Colonic mucosa (tissue), 4 donors: ENCODE results near the gene TGFBR1. TPM values are rescaled to one million over a fixed set of nuclear protein-coding genes. Genes with fewer than 3 reads are reported as not detected.

Source experiments
- DNase-seq: peaks from one replicate; pipeline ENCODE4 v3.0.0-alpha.2; 2020
- H3K27ac ChIP-seq: fragments of 200-600 bp; one replicate; pipeline ENCODE4 v1.8.0; 2021
- H3K27me3 ChIP-seq: fragments of 200-600 bp; one replicate; pipeline ENCODE4 v1.8.0; 2021
- H3K36me3 ChIP-seq: fragments of 200-600 bp; one replicate; pipeline ENCODE4 v1.8.0; 2021
- H3K4me1 ChIP-seq: fragments of 200-600 bp; one replicate; pipeline ENCODE4 v1.8.0; 2021; ENCODE audit warnings: mild to moderate bottlenecking
- H3K4me3 ChIP-seq: fragments of 200-600 bp; one replicate; pipeline ENCODE4 v1.8.0; 2021
- H3K9ac ChIP-seq, 2 donors: one replicate each; pipeline ENCODE4 v1.7.0; 2013; ENCODE audit warnings: control low read depth in 2 of 2, low read depth in 2 of 2, low read length in 2 of 2
- H3K9me3 ChIP-seq: fragments of 200-600 bp; one replicate; pipeline ENCODE4 v1.8.0; 2021
- CTCF ChIP-seq: fragments of 200-600 bp; IDR thresholded peaks from one replicate; pipeline ENCODE4 v1.8.0; 2022; ENCODE audit warnings: antibody characterized with exemption, mild to moderate bottlenecking
- intact Hi-C: fragments of 100-400 bp; cut with DNase I; formaldehyde crosslinking; loops from one replicate; pipeline ENCODE4 v1.14.1; 2022
- total RNA-seq, 2 donors: library from RNA; stranded (reverse); fragmentation: NEBNext Ultra II Directional in 1 of 2; extraction: Animal tissue kit (Norgen Biotek cat#: 25700) in 1 of 2; gene quantifications; one replicate each; pipeline ENCODE4 v1.2.1, GENCODE V29; 2021
- donor health status: healthy.
- donor health status: DM: no; HTN: no; CAD: no.
- donor health status: DM: no; HTN: no; CAD: no.

The TGFBR1 gene
- total RNA-seq, 2 donors from 2014 or later = 19.0 to 48.7 TPM

- Histone ChIP-seq H3K36me3 (no peaks in the 10 kb centered on the region), H3K27ac (no peak overlapping the region), H3K9me3 (no peaks in the 10 kb centered on the region), H3K4me1 (peaks cover 4% of the 10 kb centered on the region), H3K27me3 (no peaks in the 10 kb centered on the region), H3K9ac (peak overlapping the region; percentile 32 to 45), H3K4me3 (peak overlapping the region; percentile 33)
- intact Hi-C loops = loop anchor here (10.0 kb wide), 1 partner anchor 1410 kb away; no protein-coding TSS in a partner anchor
- TF ChIP-seq CTCF = peak; percentile 95
- peak; percentile 86 for DNase-seq
Observed at GRCh38 chr9:99184475-99185347, 79.8 kb downstream of the TGFBR1 start.

- TF ChIP-seq CTCF = no peak
- Histone ChIP-seq H3K9ac (peak overlapping the region; percentile 32 to 45), H3K36me3 (no peaks in the 10 kb centered on the region), H3K4me3 (no peak overlapping the region), H3K27ac (no peak overlapping the region), H3K4me1 (peaks cover 4% of the 10 kb centered on the region), H3K27me3 (no peaks in the 10 kb centered on the region), H3K9me3 (no peaks in the 10 kb centered on the region)
- DNase-seq = no peak
- intact Hi-C loops = loop anchor here (10.0 kb wide), 1 partner anchor 1410 kb away; no protein-coding TSS in a partner anchor
Observed at GRCh38 chr9:99185348-99185632, 80.4 kb downstream of the TGFBR1 start.

- H3K36me3 ChIP-seq = no peaks in the 10 kb centered on the region
- H3K27ac ChIP-seq = no peak overlapping the region
- H3K4me1 ChIP-seq = peaks cover 4% of the 10 kb centered on the region
- H3K4me3 ChIP-seq = no peak overlapping the region
- intact Hi-C loops = loop anchor here (10.0 kb wide), 1 partner anchor 1409 kb away; no protein-coding TSS in a partner anchor
- no peak for DNase-seq
- no peaks in the 10 kb centered on the region for H3K9me3 ChIP-seq
- H3K9ac ChIP-seq = no peak overlapping the region
- no peak for TF ChIP-seq CTCF
- no peaks in the 10 kb centered on the region for H3K27me3 ChIP-seq
Observed at GRCh38 chr9:99185934-99186333, 81.0 kb downstream of the TGFBR1 start.

- intact Hi-C loops = loop anchor here (10.0 kb wide), 1 partner anchor 1407 kb away; no protein-coding TSS in a partner anchor
- H3K4me3 ChIP-seq = no peak overlapping the region
- no peak overlapping the region for H3K9ac ChIP-seq
- H3K27ac ChIP-seq = no peak overlapping the region
- no peaks in the 10 kb centered on the region for H3K27me3 ChIP-seq
- TF ChIP-seq CTCF = no peak
- H3K36me3 ChIP-seq = no peaks in the 10 kb centered on the region
- peaks cover 4% of the 10 kb centered on the region for H3K4me1 ChIP-seq
- no peak for DNase-seq
- no peaks in the 10 kb centered on the region for H3K9me3 ChIP-seq
Observed at GRCh38 chr9:99187311-99187710, 82.4 kb downstream of the TGFBR1 start.

- Histone ChIP-seq H3K4me3 (no peak overlapping the region), H3K27ac (no peak overlapping the region), H3K9ac (no peak overlapping the region), H3K27me3 (no peaks in the 10 kb centered on the region), H3K36me3 (no peaks in the 10 kb centered on the region), H3K4me1 (peaks cover 4% of the 10 kb centered on the region), H3K9me3 (no peaks in the 10 kb centered on the region)
- DNase-seq = no peak
- intact Hi-C loops = loop anchor here (10.0 kb wide), 1 partner anchor 1406 kb away; no protein-coding TSS in a partner anchor
- TF ChIP-seq CTCF = no peak
Observed at GRCh38 chr9:99189186-99189585, 84.3 kb downstream of the TGFBR1 start.
